GDM1 (cell line): ENCODE results near the gene RNF212.

ENCODE experiments used
- DNase-seq: peaks from one replicate; lab custom pipeline; 2025; lab: John Stamatoyannopoulos, UW

Gene RNF212

DNA sequence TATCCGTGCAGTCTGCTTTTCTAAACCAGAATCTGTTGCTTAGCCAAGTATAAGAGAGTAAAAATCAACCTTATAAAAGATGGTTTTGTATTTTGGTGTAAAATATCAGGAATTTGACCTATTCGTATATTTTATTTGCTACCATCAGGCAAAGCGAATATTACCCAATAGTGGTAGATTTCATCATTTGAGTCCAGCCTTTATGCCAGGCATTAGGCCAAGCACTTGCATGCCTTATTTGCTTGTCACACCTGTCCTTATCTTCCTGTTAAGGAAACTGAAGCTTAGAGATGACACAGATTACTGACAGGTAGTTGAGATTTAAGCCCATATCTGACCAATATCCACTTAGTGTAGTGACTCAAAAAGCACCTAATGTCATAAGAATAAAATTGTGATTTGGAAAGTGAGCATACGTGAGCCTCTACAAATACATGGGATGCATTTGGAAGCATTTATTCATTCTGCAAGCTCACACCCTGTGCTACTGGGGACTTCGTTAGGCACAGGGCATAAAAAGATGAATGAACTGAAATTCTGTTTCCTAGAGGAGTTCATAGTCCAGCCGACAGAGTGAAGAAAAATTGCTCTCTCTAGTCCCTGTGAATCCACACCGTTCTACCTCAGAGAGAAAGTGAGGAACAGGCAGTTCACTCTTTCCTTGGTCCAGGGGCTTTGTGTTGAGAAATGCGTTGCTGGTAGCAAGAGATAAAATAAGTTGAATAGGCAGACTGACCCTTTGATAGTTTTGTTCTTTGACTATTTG, 2.3 kb upstream of the RNF212 start:
- no peak for DNase-seq

DNA sequence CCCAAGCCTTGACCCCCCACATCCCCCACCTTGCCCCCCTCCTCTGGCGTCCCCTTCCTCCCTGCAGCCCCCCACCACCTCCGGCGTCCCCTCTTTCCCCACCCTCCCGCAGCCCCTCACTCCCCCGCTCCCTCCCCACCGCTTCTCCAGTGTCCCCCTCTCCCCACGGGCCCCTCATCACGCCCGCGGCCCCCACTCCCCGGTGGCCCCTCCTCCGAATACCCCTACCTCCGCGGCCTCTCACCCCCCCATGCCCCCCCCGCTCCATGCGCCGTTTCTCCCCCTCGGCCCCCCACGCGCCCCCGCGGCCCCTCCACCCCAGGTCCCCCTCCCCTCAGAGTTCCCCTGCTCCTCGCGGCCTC, 562 bp downstream of the RNF212 start:
- no peak for DNase-seq

DNA sequence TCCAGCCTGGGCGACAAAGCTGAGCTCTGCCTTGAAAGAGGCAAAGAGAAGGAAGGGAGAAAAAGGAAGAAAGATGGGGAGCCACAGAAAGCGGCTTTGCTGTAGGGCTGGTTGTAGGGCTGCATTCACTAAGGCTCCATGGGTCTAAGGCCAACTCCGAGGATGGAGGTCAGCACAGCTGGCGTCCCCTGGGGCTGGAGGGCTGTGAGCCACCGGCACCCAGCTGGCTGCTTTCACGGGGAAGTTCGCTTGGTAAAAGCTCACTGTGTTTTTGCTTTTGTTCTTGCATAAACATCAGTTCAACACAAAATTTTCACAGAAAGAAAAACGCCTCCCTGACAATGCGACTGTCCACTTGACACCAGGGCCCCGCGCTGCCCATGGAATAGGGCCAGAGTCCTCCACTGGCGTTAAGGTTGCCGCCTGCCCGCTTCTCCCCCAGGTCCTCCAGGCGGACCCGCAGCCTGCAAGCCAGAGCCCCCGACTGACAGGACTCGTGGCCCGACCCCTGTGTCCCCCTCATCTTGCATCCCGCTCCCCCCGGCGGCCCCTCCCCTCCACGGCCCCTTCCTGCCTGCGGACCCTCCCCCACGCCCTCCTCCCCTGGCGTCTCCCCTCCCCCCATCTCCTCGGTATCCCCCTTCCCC, 1.1 kb downstream of the RNF212 start:
- no peak for DNase-seq

- no peak for DNase-seq
Observed at GRCh38 chr4:1111259-1111809, 2.0 kb downstream of the RNF212 start.

GRCh38 chr4:1109898-1110506, 3.4 kb downstream of the RNF212 start:
- no peak for DNase-seq

- DNase-seq: no peak
Observed at GRCh38 chr4:1109333-1109732, 4.0 kb downstream of the RNF212 start.

DNA sequence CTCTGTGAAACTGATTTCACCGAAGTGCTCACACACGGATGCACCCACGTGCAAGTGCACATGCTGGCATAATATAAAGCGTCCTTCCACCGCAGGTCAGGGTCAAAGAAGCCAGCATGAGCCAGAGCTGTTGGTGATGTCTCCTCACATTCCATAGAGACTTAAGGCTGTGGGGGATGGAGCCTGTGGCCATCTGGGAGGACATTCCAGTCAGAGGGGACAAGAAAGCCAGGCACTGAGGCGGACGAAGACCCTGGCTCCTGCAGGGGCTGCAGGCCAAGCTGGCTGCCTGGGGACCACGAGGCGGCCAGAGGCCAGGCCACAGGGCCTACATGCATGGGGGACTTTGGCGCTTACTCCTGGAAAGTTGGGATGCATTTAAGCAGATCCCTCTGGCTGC, 7.7 kb downstream of the RNF212 start:
- no peak for DNase-seq

- DNase-seq: no peak
Observed at GRCh38 chr4:1105067-1105466, 8.3 kb downstream of the RNF212 start.

DNA sequence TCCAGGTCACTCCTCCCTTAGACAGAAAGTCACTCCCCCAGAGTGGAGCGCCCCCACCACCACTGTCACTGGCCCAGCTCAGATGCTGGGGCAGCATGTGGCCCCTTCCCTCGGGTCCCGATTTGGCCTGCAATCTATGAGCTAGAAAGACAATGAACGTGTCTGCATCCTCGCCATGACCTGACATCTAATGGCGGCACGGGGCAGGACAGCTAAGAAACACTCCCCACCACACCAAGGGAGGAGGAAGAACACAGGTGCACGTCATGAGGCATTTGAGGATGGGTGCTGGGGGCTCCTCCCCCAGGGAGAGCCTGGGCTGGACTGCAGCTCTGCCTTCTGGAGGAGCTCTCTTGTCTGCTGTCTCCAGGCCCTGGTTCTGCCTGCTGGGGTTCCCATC, 8.7 kb downstream of the RNF212 start:
- DNase-seq: no peak

DNA sequence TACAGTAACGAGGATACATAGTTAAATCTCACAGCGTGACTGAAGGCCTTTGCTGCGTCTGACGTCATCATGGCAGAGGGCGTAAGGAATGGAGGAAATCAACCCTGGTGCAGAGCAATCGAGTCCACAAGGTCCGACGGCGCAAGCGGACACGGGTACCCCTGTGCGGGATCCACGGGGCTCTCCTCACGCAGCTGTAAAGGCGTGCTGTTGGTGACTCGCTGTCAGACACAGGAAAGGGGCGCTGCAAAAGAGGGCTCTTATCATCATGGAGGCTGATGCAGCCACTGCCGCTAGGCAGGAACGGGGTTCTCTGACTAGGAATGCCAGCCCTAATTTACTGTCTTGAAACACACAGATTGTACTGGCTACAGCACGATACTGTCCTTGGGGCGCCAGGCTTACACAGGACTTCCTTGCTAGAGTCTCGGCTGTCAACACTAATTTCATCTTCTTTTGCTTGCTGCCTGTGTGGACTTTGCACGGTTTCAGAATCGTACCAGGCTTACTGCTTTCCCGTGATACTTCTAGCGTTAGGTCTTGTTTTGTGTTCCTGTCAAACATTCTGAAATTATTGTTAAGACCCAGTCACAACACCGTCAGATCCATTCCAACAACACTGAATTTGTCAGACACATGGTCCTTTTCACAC, 13.6 kb downstream of the RNF212 start:
- DNase-seq: no peak

DNA sequence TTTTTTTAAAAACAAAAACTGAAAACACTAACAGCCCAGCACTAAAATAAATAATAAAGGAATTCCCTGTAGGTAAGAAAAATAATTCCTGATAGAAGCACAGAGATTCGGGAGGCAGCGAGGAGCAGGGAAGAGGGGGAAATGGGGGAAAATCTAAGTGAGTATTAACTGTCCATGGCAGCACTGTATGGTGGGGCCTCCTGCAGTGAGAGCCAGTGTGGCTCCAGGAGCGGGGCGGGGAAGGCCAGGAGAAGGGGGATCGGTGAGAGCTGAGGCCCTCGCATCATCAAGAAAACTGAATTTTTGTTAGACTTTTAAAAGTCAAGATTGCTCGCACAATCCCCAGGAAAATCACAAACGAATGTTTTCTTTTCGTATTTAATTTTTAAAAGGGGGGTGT, 14.1 kb downstream of the RNF212 start:
- no peak for DNase-seq

GRCh38 chr4:1098311-1098925, 14.9 kb downstream of the RNF212 start:
- no peak for DNase-seq

DNA sequence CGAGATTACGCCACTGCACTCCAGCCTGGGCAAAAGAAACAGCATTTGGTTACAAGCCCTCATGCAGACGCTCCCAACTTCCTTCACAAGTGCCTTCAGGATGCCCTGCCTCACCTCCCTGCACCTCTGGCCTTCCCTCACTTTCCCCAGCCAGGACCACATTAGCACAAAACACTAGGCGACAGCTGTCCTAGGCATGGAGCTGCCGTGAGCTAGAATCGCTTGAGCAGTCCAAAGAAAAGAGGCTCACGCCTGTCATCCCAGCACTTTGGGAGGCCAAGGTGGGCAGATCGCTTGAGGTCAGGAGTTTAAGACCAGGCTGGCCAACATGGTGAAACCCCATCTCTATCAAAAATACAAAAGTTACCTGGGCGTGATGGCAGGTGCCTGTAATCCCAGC, 15.8 kb downstream of the RNF212 start:
- no peak for DNase-seq

GRCh38 chr4:1096841-1097240, 16.5 kb downstream of the RNF212 start:
- no peak for DNase-seq

DNA sequence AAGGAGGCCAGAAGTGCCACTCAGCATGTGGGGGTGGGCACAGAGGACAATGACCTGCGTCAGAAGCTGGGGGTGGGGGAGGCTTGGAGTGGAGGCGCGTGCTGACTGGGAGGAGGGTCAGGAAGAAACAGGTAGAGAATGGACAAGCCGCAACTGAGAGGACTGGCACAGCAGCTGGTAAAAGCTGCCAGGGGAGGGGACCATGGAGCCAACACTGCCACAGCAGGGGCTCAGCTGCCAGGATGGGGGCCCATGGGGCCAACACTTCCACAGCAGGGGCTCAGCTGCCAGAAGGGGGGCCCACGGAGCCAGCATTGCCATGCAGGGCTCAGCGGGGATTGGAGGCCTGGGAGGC, 19.1 kb downstream of the RNF212 start:
- no peak for DNase-seq

DNA sequence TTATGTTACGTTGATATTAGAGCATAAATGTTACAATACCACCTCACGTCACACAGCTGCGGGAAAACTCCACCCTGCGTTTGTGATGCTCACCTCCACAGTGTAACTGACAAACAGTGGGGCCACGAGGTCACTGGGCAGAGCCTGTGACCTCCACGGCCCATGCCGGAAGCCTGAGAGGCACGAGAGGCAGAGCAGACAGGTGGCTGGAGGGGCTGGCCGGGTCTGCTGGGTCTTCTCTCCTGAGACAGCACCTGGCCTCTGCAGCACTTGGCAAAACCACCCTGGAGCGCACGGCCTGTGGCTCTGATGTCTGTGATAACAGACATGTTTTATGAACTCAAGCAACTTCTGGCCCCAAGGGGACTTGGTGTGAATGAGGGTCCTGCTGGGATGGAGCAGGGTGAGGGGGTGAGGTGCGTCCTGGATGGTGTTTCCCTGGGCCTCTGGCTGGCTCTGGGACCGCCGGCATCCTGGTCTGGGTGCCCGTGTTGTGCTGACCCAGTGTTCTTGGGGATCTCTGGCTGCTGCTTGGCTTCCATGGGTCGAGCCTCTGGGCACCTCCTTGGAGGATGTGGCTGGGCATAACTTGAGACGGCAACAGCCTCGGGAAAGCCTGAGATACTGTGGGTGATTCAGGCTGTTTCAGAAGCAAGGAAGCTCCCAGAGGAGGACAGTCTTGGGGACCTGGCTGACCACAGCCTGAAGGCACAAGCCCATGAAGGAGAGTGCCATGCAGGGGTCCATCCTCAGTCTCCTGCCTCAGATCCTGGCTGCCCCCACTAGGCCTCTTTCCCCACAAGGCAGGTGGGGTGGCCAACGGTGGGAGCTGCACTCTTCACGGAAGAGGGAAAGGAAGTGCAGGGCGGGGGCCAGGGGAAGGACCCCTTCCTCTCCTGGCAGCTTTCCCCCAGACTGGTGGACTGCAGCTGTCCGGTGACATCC, 19.7 kb downstream of the RNF212 start:
- no peak for DNase-seq

DNA sequence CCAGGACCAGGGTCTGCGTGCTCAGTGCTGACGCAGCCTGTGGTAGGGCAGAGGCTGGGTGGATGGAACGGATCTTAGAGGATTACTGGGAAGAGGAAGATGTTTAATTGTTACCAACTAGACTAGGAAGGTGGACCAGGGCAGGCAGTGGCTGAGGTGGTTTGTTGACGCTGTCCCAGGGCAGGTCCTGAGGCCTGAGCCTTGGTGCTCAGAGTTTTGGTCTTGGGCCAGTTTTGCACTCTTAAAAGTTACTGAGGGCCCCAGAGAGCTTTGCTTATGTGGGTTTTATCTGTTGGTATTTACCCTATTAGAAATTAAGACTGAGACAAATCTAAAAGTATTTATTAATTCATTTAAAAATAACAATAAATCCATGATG, 20.4 kb downstream of the RNF212 start:
- DNase-seq: no peak

GRCh38 chr4:1092026-1092982, 21.1 kb downstream of the RNF212 start:
- no peak for DNase-seq

- no peak for DNase-seq
Observed at GRCh38 chr4:1091561-1091995, 21.8 kb downstream of the RNF212 start.
